Smooth muscle cell (in vitro differentiated cells): ENCODE measurements around the gene GRAMD1A. TPM values are rescaled to one million over a fixed set of nuclear protein-coding genes. Genes with fewer than 3 reads are reported as not detected.
"Not testable (repeated sequence)": the region's sequence is repeated elsewhere in the genome, so short reads cannot be mapped to it uniquely, and the experiment has no call there.

ENCODE experiments used
- DNase-seq: peaks from one replicate; lab custom pipeline; 2025; ENCODE audit not compliant: unreplicated experiment; lab: John Stamatoyannopoulos, UW
- H2AFZ ChIP-seq: fragments of 200-600 bp; sonication (generic); 2 replicates; pipeline ENCODE4 v1.6.0; 2016; ENCODE audit warnings: antibody characterized with exemption, low read depth, mild to moderate bottlenecking
- H3F3A ChIP-seq: fragments of 200-600 bp; sonication (generic); 2 replicates; pipeline ENCODE4 v1.6.0; 2017; ENCODE audit warnings: antibody characterized with exemption, low read depth
- H3K27ac ChIP-seq: fragments of 200-600 bp; sonication (generic); 2 replicates; pipeline ENCODE4 v1.5.1; 2016; ENCODE audit warnings: low read depth, mild to moderate bottlenecking
- H3K27me3 ChIP-seq: fragments of 200-600 bp; sonication (generic); 2 replicates; pipeline ENCODE4 v1.6.1; 2016; ENCODE audit warnings: low read depth, mild to moderate bottlenecking
- H3K36me3 ChIP-seq: fragments of 200-600 bp; sonication (generic); 2 replicates; pipeline ENCODE4 v1.5.1; 2016; ENCODE audit warnings: low read depth
- H3K4me1 ChIP-seq: fragments of 200-600 bp; sonication (generic); 2 replicates; pipeline ENCODE4 v1.5.1; 2016; ENCODE audit warnings: low read depth
- H3K4me2 ChIP-seq: fragments of 200-600 bp; sonication (generic); 2 replicates; pipeline ENCODE4 v1.6.0; 2016; ENCODE audit warnings: mild to moderate bottlenecking
- H3K4me3 ChIP-seq: fragments of 200-600 bp; sonication (generic); 2 replicates; pipeline ENCODE4 v1.5.1; 2016; ENCODE audit warnings: mild to moderate bottlenecking
- H3K79me2 ChIP-seq: fragments of 200-600 bp; sonication (generic); 2 replicates; pipeline ENCODE4 v1.6.0; 2016; ENCODE audit warnings: low read depth, mild to moderate bottlenecking
- H3K9ac ChIP-seq: fragments of 200-600 bp; sonication (generic); 2 replicates; pipeline ENCODE4 v1.6.0; 2016; ENCODE audit warnings: low read depth
- H3K9me3 ChIP-seq: fragments of 200-600 bp; sonication (generic); replicated peaks from 2 replicates; pipeline ENCODE4 v1.5.1; 2016; ENCODE audit warnings: low read depth
- H4K20me1 ChIP-seq: fragments of 200-600 bp; sonication (generic); 2 replicates; pipeline ENCODE4 v1.6.0; 2016; ENCODE audit warnings: low read depth
- WGBS: methylation state at CpG from one replicate; pipeline ENCODE4 v1.1.7; 2016; ENCODE audit warnings: low lambda C conversion rate; 5-methylcytosine and 5-hydroxymethylcytosine counted together
- polyA plus RNA-seq: library from polyadenylated mRNA; unstranded; fragments of >200 nt; fragmentation: Nextera tagmentation; extraction: Ambion mirVana; gene quantifications from 2 replicates; pipeline ENCODE4 v1.2.1, GENCODE V29; 2016
- total RNA-seq: library from RNA; depleted of rRNA; stranded (reverse); fragments of >200 nt; gene quantifications from 2 replicates; pipeline ENCODE4 v1.2.3, GENCODE V29; 2014
- TF ChIP-seq, protein P1 (sequence below): fragments of 200-600 bp; sonication (generic); IDR thresholded peaks from 2 replicates; pipeline ENCODE4 v1.5.1; 2017; ENCODE audit warnings: borderline replicate concordance, mild to moderate bottlenecking, antibody characterized with exemption; ENCODE audit not compliant: insufficient read depth, poor library complexity, severe bottlenecking

The GRAMD1A gene
- total and polyA plus RNA-seq, 2 experiments from 2014 or later: 27.6 to 59.6 TPM

DNA sequence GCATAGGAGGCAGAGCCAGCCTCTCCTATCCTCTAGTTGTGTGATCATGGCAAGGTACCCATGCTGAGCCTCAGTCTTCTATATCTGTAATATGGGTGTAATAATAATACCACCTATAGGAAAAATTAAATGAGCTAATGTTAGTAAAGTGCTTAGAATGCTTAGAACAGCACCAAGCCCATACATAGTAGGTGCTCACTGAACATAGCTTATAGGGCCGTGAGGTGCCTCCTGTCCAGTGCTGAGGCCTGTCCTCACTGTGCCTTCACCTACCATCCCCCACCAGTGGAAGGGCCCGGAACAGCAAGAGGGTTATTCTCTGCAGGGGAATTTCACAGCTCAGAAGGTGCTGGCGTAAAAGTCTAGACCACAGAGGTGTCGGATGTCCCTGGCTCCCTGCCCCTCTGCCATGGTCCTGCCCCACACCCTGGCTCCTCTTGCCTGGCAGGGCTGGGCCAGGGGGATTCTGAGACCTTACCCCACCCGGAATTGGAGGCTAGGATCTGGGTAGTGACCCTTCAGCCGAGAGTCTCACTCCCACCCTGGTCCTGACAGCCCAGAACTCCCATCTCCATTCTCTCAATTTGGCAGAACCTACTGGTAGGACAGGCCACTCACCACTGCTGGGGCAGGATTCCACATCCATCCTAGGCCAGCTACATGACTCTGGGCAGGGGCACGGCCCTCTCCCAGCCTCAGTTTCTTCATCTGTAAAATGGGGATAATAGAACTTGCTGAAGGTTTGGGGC lies 27.9 kb downstream of the GRAMD1A start:
- Histone ChIP-seq H3K4me3 (no peak overlapping the region), H2AFZ (no peak overlapping the region), H3K4me2 (no peak overlapping the region), H3K36me3 (no peaks in the 10 kb centered on the region), H3K27me3 (peaks cover 16% of the 10 kb centered on the region), H3K79me2 (no peaks in the 10 kb centered on the region), H4K20me1 (peaks cover 7% of the 10 kb centered on the region), H3K9ac (no peak overlapping the region), H3K4me1 (no peaks in the 10 kb centered on the region), H3K9me3 (no peaks in the 10 kb centered on the region), H3K27ac (no peak overlapping the region), H3F3A (no peaks in the 10 kb centered on the region)
- DNase-seq: no peak
- TF ChIP-seq, protein P1, sequence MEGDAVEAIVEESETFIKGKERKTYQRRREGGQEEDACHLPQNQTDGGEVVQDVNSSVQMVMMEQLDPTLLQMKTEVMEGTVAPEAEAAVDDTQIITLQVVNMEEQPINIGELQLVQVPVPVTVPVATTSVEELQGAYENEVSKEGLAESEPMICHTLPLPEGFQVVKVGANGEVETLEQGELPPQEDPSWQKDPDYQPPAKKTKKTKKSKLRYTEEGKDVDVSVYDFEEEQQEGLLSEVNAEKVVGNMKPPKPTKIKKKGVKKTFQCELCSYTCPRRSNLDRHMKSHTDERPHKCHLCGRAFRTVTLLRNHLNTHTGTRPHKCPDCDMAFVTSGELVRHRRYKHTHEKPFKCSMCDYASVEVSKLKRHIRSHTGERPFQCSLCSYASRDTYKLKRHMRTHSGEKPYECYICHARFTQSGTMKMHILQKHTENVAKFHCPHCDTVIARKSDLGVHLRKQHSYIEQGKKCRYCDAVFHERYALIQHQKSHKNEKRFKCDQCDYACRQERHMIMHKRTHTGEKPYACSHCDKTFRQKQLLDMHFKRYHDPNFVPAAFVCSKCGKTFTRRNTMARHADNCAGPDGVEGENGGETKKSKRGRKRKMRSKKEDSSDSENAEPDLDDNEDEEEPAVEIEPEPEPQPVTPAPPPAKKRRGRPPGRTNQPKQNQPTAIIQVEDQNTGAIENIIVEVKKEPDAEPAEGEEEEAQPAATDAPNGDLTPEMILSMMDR: no peak
- 89% methylated on average over 7 of the region's 7 CpGs for WGBS

DNA sequence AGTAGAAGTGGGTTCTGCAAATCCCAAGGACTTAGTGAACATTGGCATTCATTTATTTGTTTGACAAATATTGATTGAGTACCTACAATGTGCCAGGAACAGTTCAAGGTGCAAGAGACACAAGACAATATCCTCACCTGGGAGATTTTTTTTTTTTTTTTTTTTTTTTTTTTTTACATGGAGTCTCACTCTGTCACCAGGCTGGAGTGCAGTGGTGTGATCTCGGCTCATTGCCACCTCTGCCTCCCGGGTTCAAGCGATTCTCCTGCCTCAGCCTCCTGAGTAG lies 28.4 kb downstream of the GRAMD1A start:
- H3K4me3 ChIP-seq, H3K36me3 ChIP-seq, H3K4me1 ChIP-seq, H2AFZ ChIP-seq, H4K20me1 ChIP-seq, H3K9ac ChIP-seq, H3K9me3 ChIP-seq, H3K79me2 ChIP-seq, DNase-seq, H3K27ac ChIP-seq, H3F3A ChIP-seq, H3K4me2 ChIP-seq: not testable (repeated sequence)
- WGBS: 91% methylated on average over 3 of the region's 3 CpGs
- H3K27me3 ChIP-seq: peaks cover 16% of the 10 kb centered on the region

DNA sequence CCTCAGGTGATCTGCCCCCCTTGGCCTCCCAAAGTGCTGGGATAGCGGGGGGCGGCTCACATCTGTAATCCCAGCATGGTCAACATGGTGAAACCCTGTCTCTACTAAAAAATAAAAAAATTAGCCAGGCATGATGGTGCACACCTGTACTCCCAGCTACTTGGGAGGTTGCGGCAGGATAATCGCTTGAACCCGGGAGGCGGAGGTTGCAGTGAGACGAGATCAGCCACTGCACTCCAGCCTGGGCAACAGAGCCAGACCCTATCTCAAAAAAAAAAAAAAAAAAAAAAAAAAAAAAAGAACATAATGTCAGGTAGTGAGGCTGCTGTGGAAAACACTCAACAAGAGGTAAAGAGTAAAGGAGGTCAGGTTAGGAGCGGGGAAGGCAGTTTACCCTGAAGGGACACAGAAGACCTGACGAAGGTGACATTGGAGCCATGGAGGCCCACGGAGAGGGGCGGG lies 29.2 kb downstream of the GRAMD1A start:
- DNase-seq, H3F3A ChIP-seq, H3K27ac ChIP-seq, H3K9ac ChIP-seq, H3K9me3 ChIP-seq, H3K4me2 ChIP-seq, H3K4me3 ChIP-seq, H2AFZ ChIP-seq, H4K20me1 ChIP-seq, H3K4me1 ChIP-seq, H3K36me3 ChIP-seq, H3K79me2 ChIP-seq: not testable (repeated sequence)
- peaks cover 16% of the 10 kb centered on the region for H3K27me3 ChIP-seq
- 73% methylated on average over 11 of the region's 11 CpGs for WGBS

DNA sequence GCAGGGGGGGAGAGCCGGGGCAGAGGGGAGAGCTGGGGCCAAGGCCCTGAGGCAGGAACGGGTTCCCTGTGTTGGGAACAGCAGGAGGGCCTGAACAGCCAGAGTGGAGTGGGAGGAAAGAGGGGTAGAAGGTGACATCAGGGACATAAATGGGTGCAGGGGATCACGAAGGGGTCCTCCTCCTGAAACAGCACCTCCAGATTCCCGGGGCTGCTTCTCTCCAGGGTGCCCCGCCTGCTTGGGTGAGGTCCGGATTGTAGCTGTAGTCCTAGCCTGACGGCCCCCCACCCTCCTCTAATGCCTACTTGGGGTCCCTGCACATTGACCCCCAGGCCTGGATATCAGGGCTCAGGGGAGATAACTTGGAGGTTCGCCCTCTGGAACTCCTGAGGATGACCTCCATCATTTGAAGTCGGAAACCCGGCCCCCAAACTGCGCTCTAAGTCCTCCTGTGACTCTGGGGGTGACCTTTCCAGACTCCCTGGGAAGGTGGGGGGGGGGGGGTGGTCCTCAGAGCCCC lies 29.7 kb downstream of the GRAMD1A start:
- no peaks in the 10 kb centered on the region for H3K4me1 ChIP-seq
- peaks cover 7% of the 10 kb centered on the region for H4K20me1 ChIP-seq
- no peaks in the 10 kb centered on the region for H3F3A ChIP-seq
- H2AFZ ChIP-seq: no peak overlapping the region
- no peaks in the 10 kb centered on the region for H3K36me3 ChIP-seq
- TF ChIP-seq, protein P1: no peak
- peak overlapping the region; percentile 40 for H3K4me3 ChIP-seq
- H3K4me2 ChIP-seq: peak overlapping the region; percentile 96
- no peak overlapping the region for H3K9ac ChIP-seq
- DNase-seq: no peak
- 20% methylated on average over 10 of the region's 11 CpGs for WGBS
- H3K27ac ChIP-seq: no peak overlapping the region
- no peaks in the 10 kb centered on the region for H3K9me3 ChIP-seq
- H3K79me2 ChIP-seq: no peaks in the 10 kb centered on the region
- H3K27me3 ChIP-seq: peaks cover 16% of the 10 kb centered on the region
